IMR-90 (cell line): ENCODE data around the gene FNTB. TPM values are rescaled to one million over a fixed set of nuclear protein-coding genes. Genes with fewer than 3 reads are reported as not detected.

Source experiments
- ATAC-seq: fragments of 200-7000 bp; cut with Tn5 transposase; 2 replicates; pipeline ENCODE4 v1.9.1; 2020; ENCODE audit warnings: low read depth, mild to moderate bottlenecking, moderate library complexity
- BruUV-seq: library from RNA; stranded (reverse); fragments of 400-500 nt; replicated peaks from 2 replicates; lab custom pipeline; 2021; lab: Mats Ljungman, UMichigan
- CTCF ChIA-PET: fragments of 300-600 bp; formaldehyde crosslinking; extraction: SDS; loops from one replicate; lab custom pipeline; 2021; ENCODE audit warnings: antibody characterized with exemption; lab: Yijun Ruan, JAX
- POLR2A ChIA-PET: fragments of 300-600 bp; sonication (Branson Sonifier 250); formaldehyde crosslinking; loops from one replicate; lab custom pipeline; 2022; ENCODE audit warnings: antibody characterized with exemption; ENCODE audit not compliant: unreplicated experiment; lab: Charles Lee
- DNase-seq: peaks from one replicate; pipeline ENCODE4 v3.0.0; 2013
- H2AFZ ChIP-seq: replicated peaks from 2 replicates; pipeline ENCODE3; 2013; ENCODE audit warnings: low read length, mild to moderate bottlenecking; ENCODE audit not compliant: poor library complexity
- H2AK5ac ChIP-seq: 2 replicates; pipeline ENCODE4 v1.6.1; 2013; ENCODE audit warnings: low read depth, low read length, inconsistent platforms
- H2AK9ac ChIP-seq: replicated peaks from 2 replicates; pipeline ENCODE3; 2013; ENCODE audit warnings: mild to moderate bottlenecking, low read depth, low read length, moderate library complexity; ENCODE audit not compliant: poor library complexity
- H2BK120ac ChIP-seq: 2 replicates; pipeline ENCODE4 v1.6.1; 2013; ENCODE audit warnings: low read depth, low read length, inconsistent platforms
- H2BK15ac ChIP-seq: 3 replicates; pipeline ENCODE4 v1.6.1; 2013; ENCODE audit warnings: low read depth, low read length, inconsistent platforms
- H2BK20ac ChIP-seq: 2 replicates; pipeline ENCODE4 v1.6.1; 2013; ENCODE audit warnings: low read depth, mild to moderate bottlenecking, inconsistent platforms, low read length, moderate library complexity
- H2BK5ac ChIP-seq: 2 replicates; pipeline ENCODE4 v1.6.1; 2013; ENCODE audit warnings: mild to moderate bottlenecking, low read depth, low read length, inconsistent platforms; ENCODE audit not compliant: poor library complexity, severe bottlenecking
- H3K14ac ChIP-seq: replicated peaks from 2 replicates; pipeline ENCODE4 v1.6.1; 2013; ENCODE audit warnings: low read depth, low read length, inconsistent platforms
- H3K18ac ChIP-seq: 2 replicates; pipeline ENCODE4 v1.6.1; 2013; ENCODE audit warnings: low read depth, low read length, control low read depth
- H3K23ac ChIP-seq: 2 replicates; pipeline ENCODE4 v1.6.1; 2013; ENCODE audit warnings: low read depth, low read length, inconsistent platforms
- H3K27ac ChIP-seq: 2 replicates; pipeline ENCODE4 v1.5.1; 2013; ENCODE audit warnings: mild to moderate bottlenecking, control low read depth, low read length; ENCODE audit not compliant: insufficient read depth
- H3K27me3 ChIP-seq: 2 replicates; pipeline ENCODE4 v1.6.1; 2013; ENCODE audit warnings: low read length; ENCODE audit not compliant: control insufficient read depth, insufficient read depth
- H3K36me3 ChIP-seq: 2 replicates; pipeline ENCODE4 v1.6.1; 2013; ENCODE audit warnings: low read length, mixed read lengths; ENCODE audit not compliant: control insufficient read depth, insufficient read depth
- H3K4ac ChIP-seq: 2 replicates; pipeline ENCODE4 v1.6.1; 2013; ENCODE audit warnings: low read depth, low read length, inconsistent platforms
- H3K4me1 ChIP-seq: 2 replicates; pipeline ENCODE4 v1.6.1; 2013; ENCODE audit warnings: low read length, mixed read lengths; ENCODE audit not compliant: control insufficient read depth, insufficient read depth
- H3K4me2 ChIP-seq: 2 replicates; pipeline ENCODE4 v1.6.1; 2013; ENCODE audit warnings: low read depth, mild to moderate bottlenecking, control low read depth, low read length, moderate library complexity
- H3K4me3 ChIP-seq: 2 replicates; pipeline ENCODE4 v1.5.1; 2013; ENCODE audit warnings: low read depth, mild to moderate bottlenecking, control low read depth, low read length, moderate library complexity; ENCODE audit not compliant: insufficient read depth
- H3K56ac ChIP-seq: 2 replicates; pipeline ENCODE4 v1.6.1; 2013; ENCODE audit warnings: low read length, inconsistent platforms; ENCODE audit not compliant: insufficient read depth; ENCODE audit errors: extremely low read depth
- H3K79me1 ChIP-seq, 2 experiments: 2 replicates each; pipeline ENCODE4 v1.6.1; 2013; ENCODE audit warnings: low read length in 2 of 2, inconsistent platforms in 1 of 2, low read depth in 1 of 2
- H3K9ac ChIP-seq: 2 replicates; pipeline ENCODE4 v1.6.1; 2013; ENCODE audit warnings: low read depth, low read length, control low read depth
- H3K9me1 ChIP-seq: 2 replicates; pipeline ENCODE4 v1.6.1; 2013; ENCODE audit warnings: low read length, inconsistent platforms; ENCODE audit not compliant: insufficient read depth
- H3K9me3 ChIP-seq: 2 replicates; pipeline ENCODE4 v1.6.1; 2013; ENCODE audit warnings: low read length; ENCODE audit not compliant: control insufficient read depth, insufficient read depth
- H4K20me1 ChIP-seq: 2 replicates; pipeline ENCODE4 v1.6.1; 2013; ENCODE audit warnings: low read length, inconsistent platforms; ENCODE audit not compliant: insufficient read depth
- H4K5ac ChIP-seq: 2 replicates; pipeline ENCODE4 v1.6.1; 2013; ENCODE audit warnings: mild to moderate bottlenecking, low read depth, low read length, control low read depth
- H4K8ac ChIP-seq, 2 experiments: 2 replicates each; pipeline ENCODE4 v1.6.1; 2013; ENCODE audit warnings: low read depth in 2 of 2, low read length in 2 of 2, control low read depth in 1 of 2, inconsistent platforms in 1 of 2
- H4K91ac ChIP-seq: 2 replicates; pipeline ENCODE4 v1.6.1; 2013; ENCODE audit warnings: low read depth, low read length, inconsistent platforms; ENCODE audit not compliant: insufficient read depth
- BHLHE40 ChIP-seq: fragments of 150-350 bp; IDR thresholded peaks from 2 replicates; pipeline ENCODE4 v1.6.1; 2016; ENCODE audit warnings: mild to moderate bottlenecking, low read depth, low read length
- CHD1 ChIP-seq: IDR thresholded peaks from 2 replicates; pipeline ENCODE4 v1.6.1; 2012; ENCODE audit warnings: low read depth, low read length, improper control_type of control experiment
- CTCF ChIP-seq: conservative IDR thresholded peaks from 2 replicates; pipeline ENCODE4 v1.5.1; 2012; ENCODE audit warnings: mild to moderate bottlenecking, low read depth, low read length, improper control_type of control experiment
- MAZ ChIP-seq: IDR thresholded peaks from 2 replicates; pipeline ENCODE4 v1.6.1; 2012; ENCODE audit warnings: low read depth, mild to moderate bottlenecking, low read length, improper control_type of control experiment, moderate library complexity, borderline replicate concordance
- NFE2L2 ChIP-seq: fragments of 150-350 bp; IDR thresholded peaks from 2 replicates; pipeline ENCODE4 v1.6.1; 2016; ENCODE audit warnings: low read depth, mild to moderate bottlenecking, low read length
- POLR2A ChIP-seq: IDR thresholded peaks from 2 replicates; pipeline ENCODE4 v1.6.1; 2012; ENCODE audit warnings: mild to moderate bottlenecking, low read depth, low read length
- RCOR1 ChIP-seq: IDR thresholded peaks from 2 replicates; pipeline ENCODE4 v1.6.1; 2012; ENCODE audit warnings: mild to moderate bottlenecking, low read length, improper control_type of control experiment; ENCODE audit not compliant: insufficient replicate concordance
- RFX5 ChIP-seq: IDR thresholded peaks from 2 replicates; pipeline ENCODE4 v1.8.0; 2012; ENCODE audit warnings: low read depth, mild to moderate bottlenecking, low read length, moderate library complexity
- SMC3 ChIP-seq: fragments of 150-350 bp; IDR thresholded peaks from 2 replicates; pipeline ENCODE4 v1.6.1; 2016; ENCODE audit warnings: low read depth, mild to moderate bottlenecking, antibody characterized with exemption, low read length, moderate library complexity
- USF2 ChIP-seq: fragments of 150-350 bp; IDR thresholded peaks from 2 replicates; pipeline ENCODE4 v1.6.1; 2017; ENCODE audit warnings: mild to moderate bottlenecking, antibody characterized with exemption, low read length, low read depth
- WGBS, 2 experiments: methylation state at CpG; one replicate each; pipeline versions ENCODE4 v1.1.5 to v1.1.7; 2013; ENCODE audit warnings: missing lambda C conversion rate in 2 of 2; ENCODE audit not compliant: insufficient read length in 1 of 2; ENCODE audit errors: extremely low coverage in 2 of 2; 5-methylcytosine and 5-hydroxymethylcytosine counted together
- dilution Hi-C: fragments of 300-500 bp; cut with HindIII; formaldehyde crosslinking; loops from one replicate; pipeline ENCODE4 v1.14.3; 2018; ENCODE audit warnings: low sequenced_read_pairs; ENCODE audit not compliant: unreplicated experiment
- in situ Hi-C: fragments of 300-500 bp; cut with MboI; formaldehyde crosslinking; loops from 3 replicates; pipeline ENCODE4 v1.14.3; 2019; ENCODE audit warnings: low sequenced_read_pairs, inconsistent platforms, mixed read lengths
- intact Hi-C: fragments of 100-400 bp; cut with micrococcal nuclease; formaldehyde crosslinking; loops from 2 replicates; pipeline ENCODE4 v1.10.0; 2022
- polyA plus RNA-seq, 3 experiments: library from polyadenylated mRNA; depleted of rRNA; stranded (reverse); fragments of >200 nt; gene quantifications; 2 replicates each; pipeline ENCODE4 v1.2.3, GENCODE V29; 2012; ENCODE audit warnings: low replicate concordance in 1 of 3
- total RNA-seq: library from RNA; depleted of rRNA; stranded (reverse); fragments of >200 nt; gene quantifications from 2 replicates; pipeline ENCODE4 v1.2.3, GENCODE V29; 2012

FNTB gene
- total and polyA plus RNA-seq, 2 of the 4 experiments (the other 2 are of a cell fraction): 9.9 to 18.5 TPM

DNA sequence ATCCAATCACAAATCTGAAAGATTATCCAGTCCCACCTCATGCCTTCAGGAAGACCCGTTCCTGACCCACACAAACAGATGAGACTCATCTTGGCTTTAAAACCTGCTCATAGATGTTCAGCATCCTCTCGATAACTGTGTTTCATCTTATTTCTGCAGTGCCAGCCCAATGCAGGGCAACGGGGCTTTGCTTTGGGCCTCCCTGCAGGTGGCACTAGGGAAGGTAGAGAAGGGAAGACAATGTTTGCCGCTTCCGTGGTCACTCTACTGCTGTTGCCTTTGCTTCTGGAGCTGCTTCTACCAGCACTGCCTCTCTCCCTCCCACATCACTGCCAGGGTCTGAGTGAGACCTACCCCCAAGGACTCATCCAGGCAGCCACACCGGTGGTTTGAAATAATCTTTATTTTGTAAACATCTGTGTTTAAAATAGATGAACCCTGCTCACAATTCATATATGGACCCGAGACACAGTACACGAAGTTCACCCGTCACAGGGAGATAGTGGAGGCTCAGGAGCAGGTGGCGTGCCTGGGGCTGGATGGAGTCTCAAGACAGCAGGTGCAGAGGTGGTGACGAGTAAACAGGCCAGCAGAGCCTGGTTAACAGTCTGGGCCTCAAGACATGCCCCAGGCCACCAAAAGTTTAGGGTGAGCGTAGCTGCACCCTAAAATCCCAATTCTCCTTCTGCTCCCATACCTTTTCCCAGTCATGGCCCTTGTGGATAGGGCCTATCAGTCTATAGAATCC lies 41.1 kb upstream of the FNTB start:
- BruUV-seq: no TSS peak
- Histone ChIP-seq H2BK20ac (no peak overlapping the region), H4K5ac (no peak overlapping the region), H2BK15ac (no peak overlapping the region), H3K14ac (no peak overlapping the region), H3K18ac (no peak overlapping the region), H3K27me3 (no peaks in the 10 kb centered on the region), H3K36me3 (peaks cover 21% of the 10 kb centered on the region), H4K91ac (no peak overlapping the region), H3K9me1 (no peaks in the 10 kb centered on the region; the same call in 1 of the 2 replicates), H3K27ac (no peak overlapping the region), H2AFZ (no peak overlapping the region), H4K8ac (no peak overlapping the region), H3K9ac (no peak overlapping the region), H4K20me1 (no peaks in the 10 kb centered on the region), H3K4me2 (no peak overlapping the region), H2BK5ac (no peak overlapping the region), H3K23ac (no peak overlapping the region), H3K79me1 (no peaks in the 10 kb centered on the region; a peak in 1 of 4 replicates), H2BK120ac (no peak overlapping the region), H3K9me3 (no peaks in the 10 kb centered on the region), H2AK9ac (no peak overlapping the region), H2AK5ac (no peak overlapping the region), H3K4me3 (no peak overlapping the region), H3K56ac (no peak overlapping the region), H3K4me1 (no peaks in the 10 kb centered on the region), H3K4ac (no peak overlapping the region)
- dilution Hi-C loops: no loop called here
- in situ Hi-C loops: no loop called here
- CTCF ChIA-PET: no interaction called here
- ATAC-seq (no peak), DNase-seq (no peak)
- 60% methylated on average over 1 of the region's 12 CpGs; no CpG with 5 or more reads in 1 of the 2 experiments for WGBS, 2 experiments
- POLR2A ChIA-PET: no interaction called here
- TF ChIP-seq RCOR1: no peak
- no peak for TF ChIP-seq RFX5
- no peak for TF ChIP-seq USF2
- no peak for TF ChIP-seq CHD1
- TF ChIP-seq BHLHE40: no peak
- no peak for TF ChIP-seq POLR2A
- TF ChIP-seq SMC3: no peak
- TF ChIP-seq MAZ: no peak
- no peak for TF ChIP-seq CTCF
- no peak for TF ChIP-seq NFE2L2
- intact Hi-C loops: no loop called here
